T-helper 2 cell treated with Interferon-gamma antibody and Interleukin-4, amounts not matched to agents 5 μg/mL and 100 μg/mL, for 36 hours (primary cell): ENCODE data around the gene CHD9.
"Not testable (repeated sequence)": the region's sequence is repeated elsewhere in the genome, so short reads cannot be mapped to it uniquely, and the experiment has no call there.

Experiments used
- DNase-seq: peaks from one replicate; pipeline ENCODE4 v3.0.0; 2021; ENCODE audit warnings: low spot score
- H3K27ac Mint-ChIP-seq: one replicate; pipeline ENCODE4 v1.8.0; 2021; ENCODE audit warnings: mild to moderate bottlenecking, mixed read lengths
- H3K27me3 Mint-ChIP-seq: one replicate; pipeline ENCODE4 v1.8.0; 2021; ENCODE audit warnings: low read depth, mixed read lengths
- H3K36me3 Mint-ChIP-seq: one replicate; pipeline ENCODE4 v1.8.0; 2021; ENCODE audit warnings: low read depth, mixed read lengths
- H3K4me1 Mint-ChIP-seq: one replicate; pipeline ENCODE4 v1.8.0; 2021; ENCODE audit warnings: low read depth, mixed read lengths
- H3K4me3 Mint-ChIP-seq: one replicate; pipeline ENCODE4 v1.8.0; 2022; ENCODE audit warnings: mild to moderate bottlenecking, moderate library complexity, mixed read lengths
- H3K9me3 Mint-ChIP-seq: one replicate; pipeline ENCODE4 v1.8.0; 2021; ENCODE audit warnings: mixed read lengths

The CHD9 gene

GRCh38 chr16:53054670-53055485 lies at the start of gene CHD9:
TSS of gene CHD9 (plus strand) at chr16:53054991. CDS start at chr16:53156090, 101,099 bp downstream.
- no peaks in the 10 kb centered on the region for H3K36me3 Mint-ChIP-seq
- peak within 1 kb of the TSS; percentile 92 for H3K4me3 Mint-ChIP-seq
- H3K27me3 Mint-ChIP-seq, result no peaks in the 10 kb centered on the region
- peak; percentile 80 for DNase-seq
- H3K9me3 Mint-ChIP-seq, result no peaks in the 10 kb centered on the region
- H3K27ac Mint-ChIP-seq, result peak within 1 kb of the TSS; percentile 88
- peaks cover 33% of the 10 kb centered on the region for H3K4me1 Mint-ChIP-seq

DNA sequence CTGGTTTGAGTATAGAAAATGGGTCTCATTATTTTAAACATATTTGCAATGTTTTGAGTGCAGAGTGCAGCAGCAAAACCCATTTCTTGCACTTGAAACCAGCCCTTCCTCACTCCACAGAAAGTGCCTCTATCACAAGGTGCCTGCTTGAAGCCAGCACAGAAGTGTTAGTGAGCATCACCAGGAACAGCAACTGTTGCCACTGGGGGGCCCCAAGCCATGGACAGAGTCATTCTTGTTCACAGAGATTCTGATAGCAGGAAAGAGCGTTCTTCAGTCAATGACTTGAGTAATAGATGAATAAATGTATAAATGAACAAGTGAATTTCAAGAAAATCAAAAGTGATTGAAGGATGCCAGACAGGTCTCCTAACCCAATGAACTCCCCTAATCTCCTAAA lies 47.7 kb upstream of the CHD9 start:
- no peak overlapping the region for H3K27ac Mint-ChIP-seq
- peaks cover 2% of the 10 kb centered on the region for H3K27me3 Mint-ChIP-seq
- no peak overlapping the region for H3K4me3 Mint-ChIP-seq
- no peaks in the 10 kb centered on the region for H3K36me3 Mint-ChIP-seq
- H3K4me1 Mint-ChIP-seq, result no peaks in the 10 kb centered on the region
- no peak for DNase-seq
- no peaks in the 10 kb centered on the region for H3K9me3 Mint-ChIP-seq

GRCh38 chr16:53014287-53014686 lies 40.5 kb upstream of the CHD9 start:
- peaks cover 3% of the 10 kb centered on the region for H3K27me3 Mint-ChIP-seq
- H3K4me3 Mint-ChIP-seq, result no peak overlapping the region
- no peak overlapping the region for H3K27ac Mint-ChIP-seq
- H3K4me1 Mint-ChIP-seq, result no peaks in the 10 kb centered on the region
- DNase-seq, result no peak
- no peaks in the 10 kb centered on the region for H3K36me3 Mint-ChIP-seq
- no peaks in the 10 kb centered on the region for H3K9me3 Mint-ChIP-seq

GRCh38 chr16:53018834-53019416 lies 35.9 kb upstream of the CHD9 start:
- H3K36me3 Mint-ChIP-seq, result no peaks in the 10 kb centered on the region
- no peaks in the 10 kb centered on the region for H3K4me1 Mint-ChIP-seq
- H3K4me3 Mint-ChIP-seq, result no peak overlapping the region
- no peaks in the 10 kb centered on the region for H3K27me3 Mint-ChIP-seq
- H3K27ac Mint-ChIP-seq, result no peak overlapping the region
- H3K9me3 Mint-ChIP-seq, result no peaks in the 10 kb centered on the region
- DNase-seq, result no peak

DNA sequence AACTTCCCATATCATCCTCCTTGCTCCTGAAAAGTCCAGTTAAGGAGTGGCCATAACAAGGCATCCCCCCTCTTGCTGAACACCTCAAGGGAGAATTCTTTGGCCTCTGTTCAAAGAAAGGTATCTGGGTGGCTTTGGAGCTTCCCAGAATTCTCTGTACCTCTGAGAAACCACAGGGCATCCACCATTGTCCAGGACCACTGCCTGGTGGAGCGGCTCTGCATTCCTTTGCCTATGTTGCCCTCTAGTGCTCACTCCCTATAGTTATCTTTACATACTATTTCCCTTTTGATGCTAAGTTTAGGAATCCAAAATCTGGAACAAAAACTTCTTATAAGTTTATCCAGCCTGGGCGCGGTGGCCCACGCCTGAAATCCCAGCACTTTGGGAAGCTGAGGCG lies 32.4 kb upstream of the CHD9 start:
- Mint-ChIP-seq H3K27me3 (no peaks in the 10 kb centered on the region), H3K4me1 (no peaks in the 10 kb centered on the region), H3K9me3 (no peaks in the 10 kb centered on the region), H3K36me3 (no peaks in the 10 kb centered on the region), H3K4me3 (no peak overlapping the region), H3K27ac (no peak overlapping the region)
- DNase-seq, result no peak

DNA sequence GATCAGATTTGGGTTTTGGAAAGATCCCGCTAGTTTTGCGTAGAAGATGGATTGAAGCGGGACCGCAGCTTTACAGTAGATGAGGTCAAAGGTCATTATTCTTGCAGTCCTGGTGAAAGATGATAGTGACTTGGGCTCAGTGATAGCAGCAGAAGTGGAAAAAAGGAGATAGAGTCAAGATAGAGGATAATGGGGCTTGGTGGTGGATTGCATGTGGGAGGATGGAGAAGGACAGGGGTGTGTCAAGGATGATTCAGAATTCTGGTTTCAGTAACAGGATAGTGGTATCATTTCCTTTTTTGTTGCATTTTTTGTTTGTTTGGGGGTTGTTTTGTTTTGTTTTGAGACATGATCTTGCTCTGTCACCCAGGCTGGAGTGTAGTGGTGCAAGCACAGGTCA lies 30.7 kb upstream of the CHD9 start:
- H3K9me3 Mint-ChIP-seq, result no peaks in the 10 kb centered on the region
- no peak overlapping the region for H3K4me3 Mint-ChIP-seq
- no peaks in the 10 kb centered on the region for H3K36me3 Mint-ChIP-seq
- no peak for DNase-seq
- H3K4me1 Mint-ChIP-seq, result no peaks in the 10 kb centered on the region
- H3K27ac Mint-ChIP-seq, result no peak overlapping the region
- no peaks in the 10 kb centered on the region for H3K27me3 Mint-ChIP-seq

DNA sequence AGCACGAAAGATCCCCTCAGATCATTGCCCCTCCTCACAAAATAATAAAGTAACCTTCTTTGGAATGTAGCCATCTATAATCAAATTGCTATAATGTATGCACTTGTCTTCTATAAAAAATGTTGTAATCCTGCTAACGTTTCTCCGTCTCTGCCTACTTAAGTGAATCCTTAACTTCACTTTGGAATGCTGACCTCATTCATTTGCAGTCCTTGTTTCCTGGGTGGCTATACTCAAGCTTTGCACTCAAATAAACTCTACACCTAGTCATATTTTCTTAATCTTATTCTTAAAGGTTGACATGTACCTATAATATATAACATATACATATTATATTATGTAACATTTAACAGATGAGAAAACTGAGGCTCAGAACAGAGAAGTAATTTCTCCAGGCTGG lies 24.8 kb upstream of the CHD9 start:
- DNase-seq, result no peak
- H3K9me3 Mint-ChIP-seq, result no peaks in the 10 kb centered on the region
- H3K27ac Mint-ChIP-seq, result no peak overlapping the region
- no peak overlapping the region for H3K4me3 Mint-ChIP-seq
- H3K36me3 Mint-ChIP-seq, result no peaks in the 10 kb centered on the region
- peaks cover 11% of the 10 kb centered on the region for H3K27me3 Mint-ChIP-seq
- no peaks in the 10 kb centered on the region for H3K4me1 Mint-ChIP-seq

DNA sequence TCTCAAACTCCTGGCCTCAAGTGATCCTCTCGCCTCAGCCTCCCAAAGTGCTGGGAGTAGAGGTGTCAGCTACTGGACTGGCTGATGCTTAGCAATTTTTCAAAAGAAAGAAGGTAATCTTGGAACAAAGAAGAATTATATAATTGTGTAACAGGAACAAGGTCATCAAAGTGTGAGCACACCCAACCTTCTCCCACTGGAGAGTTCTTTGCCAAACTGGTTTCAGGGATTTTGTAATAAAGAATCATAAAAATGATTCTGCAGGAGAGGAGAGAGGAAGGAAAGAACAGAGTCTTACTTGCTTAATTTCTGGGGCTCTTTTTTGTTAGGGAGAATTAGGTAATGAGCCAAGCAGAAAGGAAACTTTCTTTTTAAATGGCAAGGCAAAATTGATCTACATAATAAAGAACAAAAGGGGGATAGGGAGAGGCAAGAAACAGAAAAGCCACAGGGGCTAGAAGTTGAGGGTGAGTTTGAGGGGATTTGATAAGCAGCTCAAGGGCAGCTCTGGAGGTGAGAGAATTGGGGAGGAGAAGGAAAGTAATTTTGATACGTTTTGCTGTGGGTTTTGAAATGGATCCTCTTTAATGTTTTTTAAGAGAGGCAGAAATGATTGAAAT lies 23.4 kb upstream of the CHD9 start:
- H3K36me3 Mint-ChIP-seq, result no peaks in the 10 kb centered on the region
- DNase-seq, result no peak
- no peak overlapping the region for H3K4me3 Mint-ChIP-seq
- H3K27me3 Mint-ChIP-seq, result peaks cover 12% of the 10 kb centered on the region
- H3K27ac Mint-ChIP-seq, result no peak overlapping the region
- H3K9me3 Mint-ChIP-seq, result no peaks in the 10 kb centered on the region
- no peaks in the 10 kb centered on the region for H3K4me1 Mint-ChIP-seq

- H3K36me3 Mint-ChIP-seq, result no peaks in the 10 kb centered on the region
- H3K4me3 Mint-ChIP-seq, result no peak overlapping the region
- no peak for DNase-seq
Measured at GRCh38 chr16:53034306-53034705, 20.5 kb upstream of the CHD9 start.

DNA sequence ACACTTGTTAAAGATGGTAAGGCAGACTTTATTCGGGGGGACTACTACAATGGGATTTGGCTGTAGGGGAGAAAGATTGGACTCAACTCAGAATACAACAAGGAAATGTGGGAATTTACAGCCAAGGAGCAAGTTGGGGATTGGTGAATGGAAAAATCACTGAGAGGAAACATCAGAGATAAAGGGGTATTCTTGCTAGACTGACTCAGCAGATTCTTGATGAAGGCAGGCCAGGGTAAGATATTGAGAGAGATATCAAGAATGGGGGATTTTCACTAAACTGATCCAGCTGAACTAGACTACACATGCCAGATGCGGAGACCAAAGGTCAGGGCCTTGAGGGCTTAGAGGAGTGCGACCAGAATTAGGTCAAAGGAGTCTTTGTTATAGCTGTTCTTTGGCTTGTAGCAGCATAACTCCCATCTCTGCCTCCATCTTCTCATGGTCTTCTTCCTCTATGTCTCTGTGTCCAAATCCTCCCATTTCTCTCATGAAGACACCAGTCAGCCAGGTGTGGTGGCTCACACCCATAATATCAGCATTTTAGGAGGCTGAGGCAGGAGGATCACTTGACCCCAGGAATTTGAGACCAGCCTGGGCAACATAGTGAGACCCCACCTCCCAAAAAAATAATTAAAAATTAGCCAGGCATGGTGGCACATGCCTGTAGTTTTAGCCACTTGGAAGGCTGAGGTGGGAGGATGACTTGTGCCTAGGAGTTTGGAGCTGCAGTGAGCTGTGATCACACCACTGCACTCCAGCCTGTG lies 19.4 kb upstream of the CHD9 start:
- no peak overlapping the region for H3K27ac Mint-ChIP-seq
- H3K27me3 Mint-ChIP-seq, result peaks cover 12% of the 10 kb centered on the region
- no peak overlapping the region for H3K4me3 Mint-ChIP-seq
- H3K4me1 Mint-ChIP-seq, result no peaks in the 10 kb centered on the region
- DNase-seq, result no peak
- no peaks in the 10 kb centered on the region for H3K36me3 Mint-ChIP-seq
- H3K9me3 Mint-ChIP-seq, result no peaks in the 10 kb centered on the region

More at GRCh38 chr16:53034306-53034705, 20.5 kb upstream of the CHD9 start:
- no peaks in the 10 kb centered on the region for H3K9me3 Mint-ChIP-seq
- no peak overlapping the region for H3K27ac Mint-ChIP-seq
- no peaks in the 10 kb centered on the region for H3K4me1 Mint-ChIP-seq
- peaks cover 12% of the 10 kb centered on the region for H3K27me3 Mint-ChIP-seq

DNA sequence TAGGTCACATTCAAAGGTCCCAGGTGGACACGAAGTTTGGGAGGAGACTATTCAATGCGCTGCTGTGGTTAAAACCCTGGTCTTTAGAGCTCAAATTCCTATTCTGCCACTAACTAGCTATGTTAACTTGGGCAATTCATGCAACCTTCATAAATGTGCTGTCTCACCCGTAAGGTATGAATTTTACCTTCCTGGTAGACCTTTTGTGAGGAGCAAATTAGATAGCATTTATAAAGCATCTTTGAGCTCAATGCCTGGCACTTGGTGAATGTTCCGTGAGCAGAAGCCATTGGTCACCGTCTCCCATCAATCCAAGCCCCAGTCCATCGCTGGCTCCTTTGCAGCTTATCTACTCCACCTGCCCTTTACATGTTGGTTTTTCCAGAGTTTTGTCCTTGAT lies 18.7 kb upstream of the CHD9 start:
- Mint-ChIP-seq H3K36me3 (no peaks in the 10 kb centered on the region), H3K9me3 (no peaks in the 10 kb centered on the region), H3K27ac (no peak overlapping the region), H3K27me3 (peaks cover 17% of the 10 kb centered on the region), H3K4me1 (no peaks in the 10 kb centered on the region), H3K4me3 (no peak overlapping the region)
- no peak for DNase-seq

GRCh38 chr16:53036711-53037110 lies 18.1 kb upstream of the CHD9 start:
- not testable (repeated sequence) for H3K9me3 Mint-ChIP-seq, H3K36me3 Mint-ChIP-seq, DNase-seq, H3K4me1 Mint-ChIP-seq, H3K27ac Mint-ChIP-seq, H3K4me3 Mint-ChIP-seq
- peaks cover 17% of the 10 kb centered on the region for H3K27me3 Mint-ChIP-seq

- no peak overlapping the region for H3K27ac Mint-ChIP-seq
- no peak for DNase-seq
- peaks cover 7% of the 10 kb centered on the region for H3K27me3 Mint-ChIP-seq
- no peaks in the 10 kb centered on the region for H3K9me3 Mint-ChIP-seq
- no peak overlapping the region for H3K4me3 Mint-ChIP-seq
- no peaks in the 10 kb centered on the region for H3K4me1 Mint-ChIP-seq
- H3K36me3 Mint-ChIP-seq, result no peaks in the 10 kb centered on the region
Measured at GRCh38 chr16:53040788-53041187, 14.0 kb upstream of the CHD9 start.
